KMS-11 (cell line): ENCODE results near the gene CHRNA1.
"Not testable (repeated sequence)": the region's sequence is repeated elsewhere in the genome, so short reads cannot be mapped to it uniquely, and the experiment has no call there.

Experiments
- H2AFZ ChIP-seq: fragments of 200-600 bp; sonication (generic); 2 replicates; pipeline ENCODE4 v1.6.1; 2016; ENCODE audit warnings: antibody characterized with exemption, mixed run types, low read depth
- H3K27ac ChIP-seq: fragments of 200-600 bp; sonication (generic); 2 replicates; pipeline ENCODE4 v1.6.1; 2016; ENCODE audit warnings: mild to moderate bottlenecking, mixed run types
- H3K27me3 ChIP-seq: fragments of 200-600 bp; sonication (generic); 2 replicates; pipeline ENCODE4 v1.6.1; 2017; ENCODE audit warnings: mild to moderate bottlenecking, low read depth, mixed run types, moderate library complexity; ENCODE audit not compliant: insufficient read depth
- H3K36me3 ChIP-seq: fragments of 200-600 bp; sonication (generic); 2 replicates; pipeline ENCODE4 v1.6.1; 2017; ENCODE audit warnings: mild to moderate bottlenecking, mixed run types; ENCODE audit not compliant: insufficient read depth
- H3K4me1 ChIP-seq: fragments of 200-600 bp; sonication (generic); 2 replicates; pipeline ENCODE4 v1.6.1; 2016; ENCODE audit warnings: mild to moderate bottlenecking, low read depth, mixed run types; ENCODE audit not compliant: poor library complexity, severe bottlenecking
- H3K4me2 ChIP-seq: fragments of 200-600 bp; sonication (generic); 2 replicates; pipeline ENCODE4 v1.7.0; 2016; ENCODE audit warnings: mild to moderate bottlenecking, mixed run types
- H3K4me3 ChIP-seq: fragments of 200-600 bp; sonication (generic); IDR thresholded peaks from 2 replicates; pipeline ENCODE4 v1.6.1; 2017; ENCODE audit warnings: low read depth, low read length, mixed read lengths; ENCODE audit not compliant: insufficient read depth
- H3K79me2 ChIP-seq: fragments of 200-600 bp; sonication (generic); 2 replicates; pipeline ENCODE4 v1.6.1; 2016; ENCODE audit warnings: low read depth, mixed run types; ENCODE audit not compliant: insufficient read depth
- H3K9ac ChIP-seq: fragments of 200-600 bp; sonication (generic); 2 replicates; pipeline ENCODE4 v1.6.1; 2016; ENCODE audit warnings: mild to moderate bottlenecking, mixed run types
- H4K20me1 ChIP-seq: fragments of 200-600 bp; sonication (generic); 2 replicates; pipeline ENCODE4 v1.6.1; 2016; ENCODE audit warnings: mild to moderate bottlenecking, mixed run types; ENCODE audit not compliant: insufficient read depth
- TF ChIP-seq, protein P1 (sequence below): fragments of 200-600 bp; sonication (generic); conservative IDR thresholded peaks from 2 replicates; pipeline ENCODE4 v1.6.1; 2017; ENCODE audit warnings: low read depth, mild to moderate bottlenecking, antibody characterized with exemption, low read length, moderate library complexity, mixed read lengths

CHRNA1 gene

DNA sequence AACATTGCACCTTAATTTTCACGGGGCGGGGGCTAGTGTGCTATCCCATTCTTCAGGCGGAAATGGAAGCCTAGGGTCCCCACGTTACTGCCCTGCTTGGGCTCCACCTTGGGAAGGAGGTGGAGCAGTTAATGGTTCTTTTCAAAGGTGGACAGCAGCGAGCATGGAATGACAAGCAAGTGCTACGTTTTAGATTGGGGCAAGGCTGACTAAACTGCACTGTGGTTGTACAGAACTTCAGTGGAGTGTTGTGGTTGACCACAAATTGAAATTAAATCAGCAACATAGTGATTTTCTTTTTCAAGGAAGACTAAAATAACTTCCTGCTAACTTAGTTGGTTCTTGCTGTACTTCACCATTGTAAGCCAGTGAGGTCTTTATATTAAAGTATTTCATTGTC, 47.0 kb downstream of the CHRNA1 start:
- H3K79me2 ChIP-seq, result no peaks in the 10 kb centered on the region
- H3K27me3 ChIP-seq, result 0 out of 2 replicates have a peak, but pooled peaks cover 3% of the 10 kb centered on the region
- H3K4me1 ChIP-seq, result peaks cover 21% of the 10 kb centered on the region
- no peak overlapping the region for H3K27ac ChIP-seq
- H2AFZ ChIP-seq, result 0 out of 2 replicates have a peak overlapping the region, but pooled peaks have one; percentile 3
- H3K4me2 ChIP-seq, result peak overlapping the region; percentile 60
- no peak overlapping the region for H3K4me3 ChIP-seq
- no peaks in the 10 kb centered on the region for H3K36me3 ChIP-seq
- no peak overlapping the region for H3K9ac ChIP-seq
- TF ChIP-seq, protein P1, sequence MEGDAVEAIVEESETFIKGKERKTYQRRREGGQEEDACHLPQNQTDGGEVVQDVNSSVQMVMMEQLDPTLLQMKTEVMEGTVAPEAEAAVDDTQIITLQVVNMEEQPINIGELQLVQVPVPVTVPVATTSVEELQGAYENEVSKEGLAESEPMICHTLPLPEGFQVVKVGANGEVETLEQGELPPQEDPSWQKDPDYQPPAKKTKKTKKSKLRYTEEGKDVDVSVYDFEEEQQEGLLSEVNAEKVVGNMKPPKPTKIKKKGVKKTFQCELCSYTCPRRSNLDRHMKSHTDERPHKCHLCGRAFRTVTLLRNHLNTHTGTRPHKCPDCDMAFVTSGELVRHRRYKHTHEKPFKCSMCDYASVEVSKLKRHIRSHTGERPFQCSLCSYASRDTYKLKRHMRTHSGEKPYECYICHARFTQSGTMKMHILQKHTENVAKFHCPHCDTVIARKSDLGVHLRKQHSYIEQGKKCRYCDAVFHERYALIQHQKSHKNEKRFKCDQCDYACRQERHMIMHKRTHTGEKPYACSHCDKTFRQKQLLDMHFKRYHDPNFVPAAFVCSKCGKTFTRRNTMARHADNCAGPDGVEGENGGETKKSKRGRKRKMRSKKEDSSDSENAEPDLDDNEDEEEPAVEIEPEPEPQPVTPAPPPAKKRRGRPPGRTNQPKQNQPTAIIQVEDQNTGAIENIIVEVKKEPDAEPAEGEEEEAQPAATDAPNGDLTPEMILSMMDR, result no peak
- H4K20me1 ChIP-seq, result no peaks in the 10 kb centered on the region

DNA sequence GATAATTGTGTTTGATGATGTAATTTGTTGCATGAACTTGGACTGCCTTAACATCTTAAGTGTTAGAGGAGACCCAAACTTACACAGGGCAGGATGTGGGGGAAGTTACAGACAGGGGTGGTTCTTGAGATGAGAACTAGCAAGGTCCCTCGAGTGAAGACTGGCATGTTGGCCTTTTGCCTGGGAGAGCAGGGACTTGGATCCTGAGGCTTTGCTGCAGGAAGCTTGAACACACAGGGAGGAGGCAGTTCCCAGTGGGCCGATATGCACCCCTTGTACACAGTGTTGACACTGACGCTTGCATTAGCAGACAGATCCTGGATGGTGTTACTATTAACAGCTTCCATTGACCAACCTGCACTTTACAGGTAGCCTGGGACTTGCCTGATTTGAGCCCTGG, 47.5 kb downstream of the CHRNA1 start:
- TF ChIP-seq, protein P1, result no peak
- Histone ChIP-seq H3K4me2 (peak overlapping the region; percentile 60; the same call in 1 of the 2 replicates), H3K27me3 (0 out of 2 replicates have a peak, but pooled peaks cover 3% of the 10 kb centered on the region), H3K4me3 (no peak overlapping the region), H3K9ac (no peak overlapping the region), H3K79me2 (no peaks in the 10 kb centered on the region), H4K20me1 (no peaks in the 10 kb centered on the region), H3K4me1 (peaks cover 21% of the 10 kb centered on the region), H2AFZ (no peak overlapping the region), H3K27ac (no peak overlapping the region), H3K36me3 (no peaks in the 10 kb centered on the region)

DNA sequence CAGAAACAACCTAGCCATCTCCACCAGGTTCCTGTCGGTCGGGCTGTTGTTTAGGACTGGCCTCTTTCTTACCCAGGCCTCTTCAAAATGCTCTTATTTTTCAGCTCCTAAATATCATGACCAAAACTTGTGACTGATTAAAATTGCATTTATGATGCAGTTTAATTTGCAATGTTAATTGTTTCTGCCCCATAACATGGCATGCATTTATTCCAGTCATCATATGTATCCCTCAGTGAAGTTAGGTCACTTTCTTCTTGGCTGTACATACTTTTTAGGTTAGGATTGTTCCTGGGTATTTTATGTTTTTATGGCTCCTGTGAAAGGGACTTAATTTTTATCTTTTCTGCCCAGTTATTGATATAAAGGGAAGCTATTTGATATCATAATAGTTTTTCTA, 50.6 kb downstream of the CHRNA1 start:
- Histone ChIP-seq H3K4me2 (no peak overlapping the region), H3K9ac (no peak overlapping the region), H2AFZ (no peak overlapping the region), H3K36me3 (no peaks in the 10 kb centered on the region), H3K27me3 (0 out of 2 replicates have a peak, but pooled peaks cover 3% of the 10 kb centered on the region), H4K20me1 (no peaks in the 10 kb centered on the region), H3K27ac (no peak overlapping the region), H3K79me2 (no peaks in the 10 kb centered on the region), H3K4me3 (no peak overlapping the region), H3K4me1 (peaks cover 21% of the 10 kb centered on the region)
- TF ChIP-seq, protein P1, result no peak

DNA sequence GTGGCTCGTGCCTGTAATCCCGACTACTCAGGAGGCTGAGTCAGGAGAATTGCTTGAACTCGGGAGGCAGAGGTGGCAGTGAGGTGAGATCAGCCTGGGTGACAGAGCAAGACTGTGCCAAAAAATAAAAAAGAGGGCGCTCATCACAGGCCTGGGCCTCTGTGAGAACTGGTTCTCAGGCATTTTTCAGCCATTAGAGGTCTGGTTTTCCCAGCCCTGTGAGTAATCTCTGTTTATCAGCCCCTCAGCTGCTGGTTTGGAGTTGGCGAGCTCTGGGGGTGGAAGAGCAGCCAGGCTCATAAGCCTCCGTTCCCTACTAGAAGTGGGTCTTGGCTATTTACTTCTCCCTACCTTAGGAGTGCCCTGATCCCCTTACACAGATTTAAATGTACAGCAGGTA, 53.1 kb downstream of the CHRNA1 start:
- Histone ChIP-seq H3K4me3 (no peak overlapping the region), H3K27me3 (no peaks in the 10 kb centered on the region), H3K27ac (no peak overlapping the region), H3K36me3 (no peaks in the 10 kb centered on the region), H3K79me2 (no peaks in the 10 kb centered on the region), H3K9ac (no peak overlapping the region), H3K4me1 (no peaks in the 10 kb centered on the region), H4K20me1 (no peaks in the 10 kb centered on the region), H3K4me2 (no peak overlapping the region), H2AFZ (no peak overlapping the region)
- TF ChIP-seq, protein P1, result no peak

DNA sequence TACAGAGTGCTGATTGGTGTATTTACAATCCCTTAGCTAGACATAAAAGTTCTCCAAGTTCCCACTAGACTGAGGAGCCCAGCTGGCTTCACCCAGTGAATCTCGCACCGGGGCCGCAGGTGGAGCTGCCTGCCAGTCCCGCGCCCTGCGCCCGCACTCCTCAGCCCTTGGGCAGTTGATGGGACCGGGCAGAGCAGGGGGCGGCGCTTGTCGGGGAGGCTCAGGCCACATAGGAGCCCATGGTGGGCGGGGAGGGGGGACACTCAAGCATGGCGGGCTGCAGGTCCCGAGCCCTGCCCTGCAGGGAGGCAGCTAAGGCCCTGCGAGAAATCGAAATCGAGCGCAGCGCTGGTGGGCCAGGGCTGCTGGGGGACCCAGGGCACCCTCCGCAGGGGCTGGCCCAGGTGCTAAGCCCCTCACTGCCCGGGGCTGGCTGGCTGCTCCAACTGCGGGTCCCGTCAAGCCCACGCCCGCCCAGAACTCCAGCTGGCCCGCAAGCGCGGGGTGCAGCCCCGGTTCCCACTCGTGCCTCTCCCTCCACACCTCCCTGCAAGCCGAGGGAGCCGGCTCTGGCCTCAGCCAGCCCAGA, 54.8 kb downstream of the CHRNA1 start:
- not testable (repeated sequence) for H3K27me3 ChIP-seq, H3K4me2 ChIP-seq, H3K36me3 ChIP-seq, H2AFZ ChIP-seq, H3K9ac ChIP-seq, H3K27ac ChIP-seq, H3K79me2 ChIP-seq, H3K4me1 ChIP-seq, H3K4me3 ChIP-seq, H4K20me1 ChIP-seq
